Endodermal cell (in vitro differentiated cells): ENCODE data around the gene SFXN1. TPM values are rescaled to one million over a fixed set of nuclear protein-coding genes. Genes with fewer than 3 reads are reported as not detected.
"Not testable (repeated sequence)": the region's sequence is repeated elsewhere in the genome, so short reads cannot be mapped to it uniquely, and the experiment has no call there.

Experiments
- DNase-seq: peaks from one replicate; pipeline ENCODE4 v3.0.0-alpha.2; 2017
- H3K27ac ChIP-seq: 2 replicates; pipeline ENCODE4 v1.5.1; 2013; ENCODE audit warnings: mild to moderate bottlenecking, low read depth, low read length, moderate library complexity
- H3K27me3 ChIP-seq: 2 replicates; pipeline ENCODE4 v1.6.1; 2013; ENCODE audit warnings: mild to moderate bottlenecking, low read length, moderate library complexity; ENCODE audit not compliant: insufficient read depth, control insufficient read depth, poor library complexity, severe bottlenecking
- H3K36me3 ChIP-seq: 2 replicates; pipeline ENCODE4 v1.7.0; 2013; ENCODE audit warnings: mild to moderate bottlenecking, low read length, moderate library complexity; ENCODE audit not compliant: control insufficient read depth, insufficient read depth
- H3K4me1 ChIP-seq: one replicate; pipeline ENCODE4 v1.7.0; 2013; ENCODE audit warnings: low read length; ENCODE audit not compliant: control insufficient read depth, insufficient read depth
- H3K4me3 ChIP-seq: 2 replicates; pipeline ENCODE4 v1.5.1; 2013; ENCODE audit warnings: mild to moderate bottlenecking, low read length, moderate library complexity
- H3K9ac ChIP-seq: 2 replicates; pipeline ENCODE4 v1.6.1; 2013; ENCODE audit warnings: mild to moderate bottlenecking, low read length, moderate library complexity; ENCODE audit not compliant: poor library complexity, severe bottlenecking; ENCODE audit errors: extremely low read depth
- H3K9me3 ChIP-seq: 2 replicates; pipeline ENCODE4 v1.6.1; 2013; ENCODE audit warnings: mild to moderate bottlenecking, low read length, moderate library complexity; ENCODE audit not compliant: control insufficient read depth
- H3K27ac Mint-ChIP-seq: 2 replicates; pipeline ENCODE4 v1.8.0; 2020; ENCODE audit warnings: mixed read lengths
- H3K27me3 Mint-ChIP-seq: 2 replicates; pipeline ENCODE4 v1.8.0; 2021; ENCODE audit warnings: mild to moderate bottlenecking, mixed read lengths; ENCODE audit not compliant: insufficient read depth
- H3K36me3 Mint-ChIP-seq: 2 replicates; pipeline ENCODE4 v1.8.0; 2020; ENCODE audit warnings: low read depth, mixed read lengths
- H3K4me1 Mint-ChIP-seq: 2 replicates; pipeline ENCODE4 v1.8.0; 2020; ENCODE audit warnings: mixed read lengths
- H3K4me3 Mint-ChIP-seq: 2 replicates; pipeline ENCODE4 v1.8.0; 2020; ENCODE audit warnings: mild to moderate bottlenecking, moderate library complexity, mixed read lengths
- H3K9me3 Mint-ChIP-seq: 2 replicates; pipeline ENCODE4 v1.8.0; 2020; ENCODE audit warnings: mild to moderate bottlenecking, mixed read lengths
- WGBS, 2 experiments: methylation state at CpG; one replicate each; pipeline versions ENCODE4 v1.1.5 to v1.1.7; 2013; ENCODE audit warnings: missing lambda C conversion rate in 2 of 2, mixed read lengths in 1 of 2; ENCODE audit not compliant: insufficient coverage in 1 of 2, insufficient read length in 1 of 2; 5-methylcytosine and 5-hydroxymethylcytosine counted together
- total RNA-seq, 2 donors: library from RNA; stranded (reverse); fragmentation: NEBNext Ultra II Directional in 1 of 2; extraction: Animal tissue kit (Norgen Biotek cat#: 25700) in 1 of 2; gene quantifications; 2 replicates in 1 of 2; 3 replicates in 1 of 2; pipeline ENCODE4 v1.2.1, GENCODE V29; 2021
- TF ChIP-seq, protein P1 (sequence below): fragments of 200-600 bp; sonication (generic); conservative IDR thresholded peaks from 2 replicates; pipeline ENCODE4 v1.5.0; 2021; ENCODE audit warnings: antibody characterized with exemption, mild to moderate bottlenecking

Gene SFXN1
- total RNA-seq, 2 donors from 2014 or later, result 122 to 154 TPM

DNA sequence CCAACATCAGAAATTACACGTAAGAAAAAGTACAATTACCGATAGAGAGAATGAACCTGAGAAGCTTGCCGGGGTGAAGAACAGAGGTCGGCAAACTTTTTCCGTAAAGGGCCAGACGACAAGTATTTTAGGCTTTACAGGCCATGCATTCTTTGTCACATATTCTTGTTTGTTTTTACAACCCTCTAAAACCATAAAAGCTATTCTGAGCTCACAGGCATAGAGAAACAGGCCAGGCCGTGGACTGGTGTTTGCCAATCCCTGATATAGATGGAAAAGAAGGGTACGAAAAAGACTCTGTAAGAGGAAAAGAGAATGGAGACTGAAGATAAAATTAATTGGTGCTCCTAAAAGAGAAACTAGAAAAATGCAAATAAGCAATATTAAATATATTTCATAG lies 15.4 kb downstream of the SFXN1 start:
- H3K36me3 Mint-ChIP-seq, result peaks cover 71% of the 10 kb centered on the region
- no peak overlapping the region for H3K4me3 Mint-ChIP-seq
- no peak overlapping the region for H3K9ac ChIP-seq
- TF ChIP-seq, protein P1, sequence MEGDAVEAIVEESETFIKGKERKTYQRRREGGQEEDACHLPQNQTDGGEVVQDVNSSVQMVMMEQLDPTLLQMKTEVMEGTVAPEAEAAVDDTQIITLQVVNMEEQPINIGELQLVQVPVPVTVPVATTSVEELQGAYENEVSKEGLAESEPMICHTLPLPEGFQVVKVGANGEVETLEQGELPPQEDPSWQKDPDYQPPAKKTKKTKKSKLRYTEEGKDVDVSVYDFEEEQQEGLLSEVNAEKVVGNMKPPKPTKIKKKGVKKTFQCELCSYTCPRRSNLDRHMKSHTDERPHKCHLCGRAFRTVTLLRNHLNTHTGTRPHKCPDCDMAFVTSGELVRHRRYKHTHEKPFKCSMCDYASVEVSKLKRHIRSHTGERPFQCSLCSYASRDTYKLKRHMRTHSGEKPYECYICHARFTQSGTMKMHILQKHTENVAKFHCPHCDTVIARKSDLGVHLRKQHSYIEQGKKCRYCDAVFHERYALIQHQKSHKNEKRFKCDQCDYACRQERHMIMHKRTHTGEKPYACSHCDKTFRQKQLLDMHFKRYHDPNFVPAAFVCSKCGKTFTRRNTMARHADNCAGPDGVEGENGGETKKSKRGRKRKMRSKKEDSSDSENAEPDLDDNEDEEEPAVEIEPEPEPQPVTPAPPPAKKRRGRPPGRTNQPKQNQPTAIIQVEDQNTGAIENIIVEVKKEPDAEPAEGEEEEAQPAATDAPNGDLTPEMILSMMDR, result no peak
- no peaks in the 10 kb centered on the region for H3K27me3 Mint-ChIP-seq
- H3K9me3 ChIP-seq, result no peaks in the 10 kb centered on the region
- no peaks in the 10 kb centered on the region for H3K4me1 ChIP-seq
- H3K9me3 Mint-ChIP-seq, result no peaks in the 10 kb centered on the region
- 97 to 98% methylated on average over 8 of the region's 8 CpGs for WGBS, 2 experiments
- H3K27me3 ChIP-seq, result no peaks in the 10 kb centered on the region
- DNase-seq, result no peak
- H3K27ac Mint-ChIP-seq, result no peak overlapping the region
- H3K4me1 Mint-ChIP-seq, result no peaks in the 10 kb centered on the region
- no peak overlapping the region for H3K27ac ChIP-seq
- H3K4me3 ChIP-seq, result no peak overlapping the region
- peaks cover 92% of the 10 kb centered on the region for H3K36me3 ChIP-seq

DNA sequence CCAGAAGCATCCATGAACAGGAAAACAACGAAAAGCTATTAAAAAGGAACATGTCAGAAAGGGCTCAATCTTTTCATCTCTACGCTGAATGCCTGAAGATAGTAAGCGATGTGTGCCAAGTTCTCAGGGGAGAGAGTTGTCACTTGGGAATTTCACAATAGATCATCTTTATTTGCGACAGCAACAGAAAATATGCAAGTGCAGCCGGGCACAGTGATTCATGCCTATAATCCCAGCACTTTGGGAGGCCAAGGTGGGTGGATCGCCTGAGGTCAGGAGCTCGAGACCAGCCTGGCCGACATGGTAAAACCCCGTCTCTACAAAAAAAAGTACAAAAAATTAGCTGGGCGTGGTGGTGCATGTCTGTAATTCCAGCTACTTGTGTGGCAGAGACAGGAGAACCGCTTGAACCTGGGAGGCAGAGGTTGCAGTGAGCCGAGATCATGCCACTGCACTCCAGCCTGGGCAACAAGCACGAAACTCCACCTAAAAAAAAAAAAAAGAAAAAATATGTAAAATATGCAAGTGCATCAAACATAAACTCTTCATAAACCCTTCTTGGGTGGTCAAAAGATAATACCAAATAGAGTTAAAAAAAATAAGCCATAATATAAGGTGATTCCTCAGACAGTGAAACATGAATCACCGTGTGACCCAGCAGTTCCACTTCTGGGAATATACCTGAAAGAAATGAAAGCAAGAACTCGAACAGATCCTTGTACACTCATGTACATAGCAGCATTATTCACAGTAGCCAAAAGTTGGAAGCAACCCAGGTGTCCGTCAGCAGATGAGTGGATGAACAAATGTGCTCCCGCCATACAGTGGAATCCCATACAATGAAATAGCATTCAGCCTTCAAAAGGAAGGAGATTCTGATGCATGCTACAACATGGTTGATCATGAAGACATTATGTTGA lies 16.2 kb downstream of the SFXN1 start:
- no peak for DNase-seq
- H3K4me1 Mint-ChIP-seq, result no peaks in the 10 kb centered on the region
- H3K4me3 Mint-ChIP-seq, result no peak overlapping the region
- no peak overlapping the region for H3K27ac ChIP-seq
- H3K36me3 Mint-ChIP-seq, result peaks cover 71% of the 10 kb centered on the region
- no peak overlapping the region for H3K4me3 ChIP-seq
- H3K9me3 Mint-ChIP-seq, result no peaks in the 10 kb centered on the region
- no peaks in the 10 kb centered on the region for H3K9me3 ChIP-seq
- H3K36me3 ChIP-seq, result peaks cover 92% of the 10 kb centered on the region
- no peak overlapping the region for H3K9ac ChIP-seq
- H3K4me1 ChIP-seq, result no peaks in the 10 kb centered on the region
- no peaks in the 10 kb centered on the region for H3K27me3 Mint-ChIP-seq
- 95 to 98% methylated on average over 12 to 16 of the region's 17 CpGs for whole genome bisulfite sequencing, 2 experiments
- TF ChIP-seq, protein P1, result no peak
- no peak overlapping the region for H3K27ac Mint-ChIP-seq
- no peaks in the 10 kb centered on the region for H3K27me3 ChIP-seq

DNA sequence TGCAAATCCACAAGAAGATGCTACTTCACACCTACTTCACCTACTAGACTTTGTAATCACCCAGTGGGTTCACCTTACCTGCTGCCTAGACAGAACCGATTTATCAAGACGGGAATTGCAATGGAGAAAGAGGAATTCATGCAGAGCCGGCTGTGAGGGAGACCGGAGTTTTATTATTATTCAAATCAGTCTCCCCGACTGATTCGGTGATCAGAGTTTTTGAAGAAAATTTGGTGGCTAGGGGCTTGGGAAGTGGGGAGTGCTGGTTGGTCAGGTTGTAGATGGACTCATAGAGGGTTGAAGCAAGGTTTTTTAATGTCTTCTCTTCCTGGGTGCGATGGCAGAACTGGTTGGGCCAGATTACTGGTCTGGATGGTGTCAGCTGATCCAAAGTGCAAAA lies 23.4 kb downstream of the SFXN1 start:
- peaks cover 77% of the 10 kb centered on the region for H3K36me3 Mint-ChIP-seq

DNA sequence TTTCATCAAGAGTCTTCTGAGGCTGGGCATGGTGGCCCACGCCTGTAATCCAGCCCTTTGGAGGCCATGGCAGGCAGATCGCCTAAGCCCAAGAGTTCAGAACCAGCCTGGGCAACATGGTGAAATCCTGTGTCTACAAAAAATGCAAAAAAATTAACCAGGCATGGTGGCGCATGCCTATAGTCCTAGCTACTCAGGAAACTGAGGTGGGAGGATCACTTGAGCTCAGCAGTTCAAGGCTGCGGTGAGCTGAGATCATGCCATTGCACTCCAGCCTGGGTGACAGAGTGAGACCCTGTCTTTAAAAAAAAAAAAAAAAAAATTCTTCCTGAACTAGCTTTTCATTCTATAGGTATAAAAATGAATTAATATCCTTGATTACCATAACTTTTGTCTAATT lies 29.3 kb downstream of the SFXN1 start:
- H3K4me3 ChIP-seq, H3K4me1 Mint-ChIP-seq, H3K4me1 ChIP-seq, H3K27me3 Mint-ChIP-seq, H3K9me3 ChIP-seq, DNase-seq, H3K4me3 Mint-ChIP-seq, H3K27ac ChIP-seq, H3K9me3 Mint-ChIP-seq, H3K27ac Mint-ChIP-seq, H3K27me3 ChIP-seq, H3K9ac ChIP-seq: not testable (repeated sequence)
- WGBS, 2 experiments, result 83 to 94% methylated on average over 3 to 4 of the region's 4 CpGs
- peaks cover 78% of the 10 kb centered on the region for H3K36me3 ChIP-seq
- H3K36me3 Mint-ChIP-seq, result peaks cover 72% of the 10 kb centered on the region

More for the DNA sequence above, 23.4 kb downstream of the SFXN1 start:
- Histone ChIP-seq H3K9me3 (no peaks in the 10 kb centered on the region), H3K27me3 (no peaks in the 10 kb centered on the region), H3K27ac (no peak overlapping the region), H3K9ac (no peak overlapping the region), H3K4me3 (no peak overlapping the region), H3K4me1 (no peaks in the 10 kb centered on the region), H3K36me3 (peaks cover 82% of the 10 kb centered on the region)
- Mint-ChIP-seq H3K9me3 (no peaks in the 10 kb centered on the region), H3K27ac (peak overlapping the region; percentile 14), H3K27me3 (no peaks in the 10 kb centered on the region), H3K4me3 (no peak overlapping the region), H3K4me1 (peaks cover 5% of the 10 kb centered on the region)
- WGBS, 2 experiments, result 79 to 81% methylated on average over 3 to 7 of the region's 7 CpGs
- TF ChIP-seq, protein P1, result no peak
- DNase-seq, result peak; percentile 64
